Prostate gland (tissue), 2 donors: Measurements from ENCODE around the gene ADAMTSL3.

ENCODE experiments used
- POLR2A ChIP-seq: fragments of 450-650 bp; IDR thresholded peaks from one replicate; pipeline ENCODE4 v1.6.1; 2016; ENCODE audit warnings: antibody characterized with exemption, mild to moderate bottlenecking
- TF ChIP-seq, protein P1 (sequence below), 4 experiments: fragments of 200-600 bp in 2 of 4; fragments of 450-650 bp in 2 of 4; sonication (generic) in 2 of 4; IDR thresholded peaks; 1 replicate in 3 of 4; 2 replicates in 1 of 4; pipeline ENCODE4 v1.5.1; 2016 to 2019; ENCODE audit warnings: antibody characterized with exemption in 4 of 4, mild to moderate bottlenecking in 2 of 4, moderate library complexity in 2 of 4

- TF ChIP-seq, protein P1, sequence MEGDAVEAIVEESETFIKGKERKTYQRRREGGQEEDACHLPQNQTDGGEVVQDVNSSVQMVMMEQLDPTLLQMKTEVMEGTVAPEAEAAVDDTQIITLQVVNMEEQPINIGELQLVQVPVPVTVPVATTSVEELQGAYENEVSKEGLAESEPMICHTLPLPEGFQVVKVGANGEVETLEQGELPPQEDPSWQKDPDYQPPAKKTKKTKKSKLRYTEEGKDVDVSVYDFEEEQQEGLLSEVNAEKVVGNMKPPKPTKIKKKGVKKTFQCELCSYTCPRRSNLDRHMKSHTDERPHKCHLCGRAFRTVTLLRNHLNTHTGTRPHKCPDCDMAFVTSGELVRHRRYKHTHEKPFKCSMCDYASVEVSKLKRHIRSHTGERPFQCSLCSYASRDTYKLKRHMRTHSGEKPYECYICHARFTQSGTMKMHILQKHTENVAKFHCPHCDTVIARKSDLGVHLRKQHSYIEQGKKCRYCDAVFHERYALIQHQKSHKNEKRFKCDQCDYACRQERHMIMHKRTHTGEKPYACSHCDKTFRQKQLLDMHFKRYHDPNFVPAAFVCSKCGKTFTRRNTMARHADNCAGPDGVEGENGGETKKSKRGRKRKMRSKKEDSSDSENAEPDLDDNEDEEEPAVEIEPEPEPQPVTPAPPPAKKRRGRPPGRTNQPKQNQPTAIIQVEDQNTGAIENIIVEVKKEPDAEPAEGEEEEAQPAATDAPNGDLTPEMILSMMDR (IDR thresholded peaks at IDR 0.05), result no peak
- TF ChIP-seq POLR2A, result no peak
Observed at GRCh38 chr15:83913034-83913632, 259.2 kb downstream of the ADAMTSL3 start.
